Measurements from ENCODE around the gene DLGAP3.

DNA sequence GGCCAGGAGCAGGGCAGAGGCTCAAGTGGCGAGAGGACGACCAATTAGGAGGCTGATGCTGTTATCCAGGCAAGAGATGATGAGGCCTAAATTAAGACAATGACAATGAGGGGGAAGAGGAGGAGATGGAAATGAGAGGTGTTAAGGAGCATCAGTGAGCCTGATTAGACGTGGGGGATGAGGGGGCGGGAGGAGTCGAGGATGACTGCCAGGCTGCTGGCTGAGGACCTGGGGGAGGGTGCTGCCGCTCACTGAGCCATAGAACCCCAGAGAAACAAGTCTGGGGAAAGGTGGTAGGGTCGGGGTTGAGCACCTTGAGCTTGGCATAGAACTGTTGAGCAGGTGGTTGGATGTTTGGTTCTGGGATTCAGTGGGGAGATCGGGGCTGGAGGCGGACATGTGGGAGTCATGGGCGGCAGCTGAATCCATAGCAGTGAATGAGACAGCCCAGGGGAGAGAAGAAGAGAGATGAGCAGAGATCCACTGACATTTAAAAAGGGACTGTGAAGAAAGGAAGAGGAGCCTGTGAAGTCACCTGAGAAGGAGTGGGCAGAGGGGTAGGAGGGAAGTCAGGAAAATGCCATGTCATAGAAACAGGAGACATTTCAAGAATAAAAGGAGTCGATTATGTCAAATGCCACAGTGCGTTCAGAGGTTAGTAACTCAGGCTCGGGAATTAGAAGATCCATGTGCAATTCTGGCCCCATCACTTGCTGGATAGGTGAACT is 28.5 kb downstream of the DLGAP3 start:
- TF ChIP-seq, protein P1, sequence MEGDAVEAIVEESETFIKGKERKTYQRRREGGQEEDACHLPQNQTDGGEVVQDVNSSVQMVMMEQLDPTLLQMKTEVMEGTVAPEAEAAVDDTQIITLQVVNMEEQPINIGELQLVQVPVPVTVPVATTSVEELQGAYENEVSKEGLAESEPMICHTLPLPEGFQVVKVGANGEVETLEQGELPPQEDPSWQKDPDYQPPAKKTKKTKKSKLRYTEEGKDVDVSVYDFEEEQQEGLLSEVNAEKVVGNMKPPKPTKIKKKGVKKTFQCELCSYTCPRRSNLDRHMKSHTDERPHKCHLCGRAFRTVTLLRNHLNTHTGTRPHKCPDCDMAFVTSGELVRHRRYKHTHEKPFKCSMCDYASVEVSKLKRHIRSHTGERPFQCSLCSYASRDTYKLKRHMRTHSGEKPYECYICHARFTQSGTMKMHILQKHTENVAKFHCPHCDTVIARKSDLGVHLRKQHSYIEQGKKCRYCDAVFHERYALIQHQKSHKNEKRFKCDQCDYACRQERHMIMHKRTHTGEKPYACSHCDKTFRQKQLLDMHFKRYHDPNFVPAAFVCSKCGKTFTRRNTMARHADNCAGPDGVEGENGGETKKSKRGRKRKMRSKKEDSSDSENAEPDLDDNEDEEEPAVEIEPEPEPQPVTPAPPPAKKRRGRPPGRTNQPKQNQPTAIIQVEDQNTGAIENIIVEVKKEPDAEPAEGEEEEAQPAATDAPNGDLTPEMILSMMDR (IDR thresholded peaks at IDR 0.05), result no peak
- no peak for TF ChIP-seq POLR2A (IDR thresholded peaks at IDR 0.05)
